ENCODE results near the gene ZP1. TPM values are rescaled to one million over a fixed set of nuclear protein-coding genes. Genes with fewer than 3 reads are reported as not detected.

Gene ZP1
- total and polyA plus RNA-seq, 2 of the 4 experiments (the other 2 are of a cell fraction), result 0.18 to 1.6 TPM

- Histone ChIP-seq H3K9ac (ENCODE audit: low read depth, low read length) (no peak overlapping the region), H3K4ac (ENCODE audit: low read depth, low read length) (no peak overlapping the region), H2BK20ac (ENCODE audit: low read depth, low read length) (no peak overlapping the region), H2BK15ac (ENCODE audit: low read depth, low read length) (no peak overlapping the region), H3K9me1 (ENCODE audit: insufficient read depth, low read length) (no peaks in the 10 kb centered on the region), H4K5ac (ENCODE audit: low read depth, low read length) (no peak overlapping the region), H4K8ac (ENCODE audit: low read depth in 2 of 2, low read length in 2 of 2) (no peak overlapping the region), H4K20me1 (ENCODE audit: insufficient read depth, low read length) (no peaks in the 10 kb centered on the region; the same call in 1 of the 2 replicates), H3K4me1 (ENCODE audit: control insufficient read depth, insufficient read depth, low read length) (no peaks in the 10 kb centered on the region), H3K27me3 (ENCODE audit: control insufficient read depth, insufficient read depth, low read length) (no peaks in the 10 kb centered on the region), H3K4me2 (ENCODE audit: low read depth, low read length) (no peak overlapping the region), H3K4me3 (ENCODE audit: insufficient read depth, low read depth, low read length) (no peak overlapping the region), H3K18ac (ENCODE audit: low read depth, low read length) (no peak overlapping the region), H3K36me3 (ENCODE audit: control insufficient read depth, insufficient read depth, low read length) (peaks cover 4% of the 10 kb centered on the region), H2BK5ac (ENCODE audit: low read depth, low read length, poor library complexity, severe bottlenecking) (no peak overlapping the region), H2AK9ac (replicated peaks; ENCODE audit: low read depth, low read length, poor library complexity) (no peak overlapping the region), H4K91ac (ENCODE audit: insufficient read depth, low read depth, low read length) (no peak overlapping the region), H3K14ac (replicated peaks; ENCODE audit: low read depth, low read length) (no peak overlapping the region), H3K56ac (ENCODE audit: extremely low read depth, insufficient read depth, low read length) (no peak overlapping the region), H2BK120ac (ENCODE audit: low read depth, low read length) (no peak overlapping the region), H3K79me1 (ENCODE audit: low read depth in 1 of 2, low read length in 2 of 2) (no peaks in the 10 kb centered on the region; a peak in 1 of 4 replicates), H3K23ac (ENCODE audit: low read depth, low read length) (no peak overlapping the region), H2AK5ac (ENCODE audit: low read depth, low read length) (no peak overlapping the region), H2AFZ (replicated peaks; ENCODE audit: low read length, poor library complexity) (peak overlapping the region; percentile 34), H3K27ac (ENCODE audit: insufficient read depth, low read length) (no peak overlapping the region), H3K9me3 (ENCODE audit: control insufficient read depth, insufficient read depth, low read length) (no peaks in the 10 kb centered on the region)
- BruUV-seq (replicated peaks), result no TSS peak
- POLR2A ChIA-PET (ENCODE audit: unreplicated experiment), result interaction anchor here (1.0 kb wide), 1 partner anchor 57 kb away, joined by 4 read pairs; no protein-coding TSS in a partner anchor
- in situ Hi-C loops (cut with MboI; ENCODE audit: low sequenced_read_pairs), result no loop called here
- dilution Hi-C loops (cut with HindIII; ENCODE audit: low sequenced_read_pairs, unreplicated experiment), result no loop called here
- DNase-seq (peak; percentile 61), ATAC-seq (ENCODE audit: low read depth) (peak; percentile 97)
- 50% methylated on average over 2 of the region's 5 CpGs; no CpG with 5 or more reads in 1 of the 2 experiments for WGBS, 2 experiments (ENCODE audit: extremely low coverage in 2 of 2, insufficient read length in 1 of 2)
- TF ChIP-seq RCOR1 (IDR thresholded peaks at IDR 0.05; ENCODE audit: insufficient replicate concordance, low read length) (no peak), MXI1 (IDR thresholded peaks at IDR 0.05; ENCODE audit: borderline replicate concordance, low read depth, low read length) (no peak), RAD21 (IDR thresholded peaks at IDR 0.05; ENCODE audit: low read length) (peak; percentile 89), CHD1 (IDR thresholded peaks at IDR 0.05; ENCODE audit: low read depth, low read length) (no peak), RFX5 (IDR thresholded peaks at IDR 0.05; ENCODE audit: low read depth, low read length) (no peak), MAFK (IDR thresholded peaks at IDR 0.05; ENCODE audit: low read depth, low read length) (no peak), SMC3 (IDR thresholded peaks at IDR 0.05; ENCODE audit: low read depth, low read length) (peak; percentile 92), MAZ (IDR thresholded peaks at IDR 0.05; ENCODE audit: borderline replicate concordance, low read depth, low read length) (no peak), BHLHE40 (IDR thresholded peaks at IDR 0.05; ENCODE audit: low read depth, low read length) (no peak), CTCF (conservative IDR thresholded peaks at IDR 0.05; ENCODE audit: low read depth, low read length) (peak; percentile 75), USF2 (IDR thresholded peaks at IDR 0.05; ENCODE audit: low read depth, low read length) (no peak), CEBPB (IDR thresholded peaks at IDR 0.05; ENCODE audit: low read depth, low read length) (no peak), FOS (IDR thresholded peaks at IDR 0.05; ENCODE audit: low read depth, low read length) (no peak), NFE2L2 (IDR thresholded peaks at IDR 0.05; ENCODE audit: low read depth, low read length) (no peak), POLR2A (IDR thresholded peaks at IDR 0.05; ENCODE audit: low read depth, low read length) (no peak), ELK1 (IDR thresholded peaks at IDR 0.05; ENCODE audit: borderline replicate concordance, low read depth, low read length) (no peak)
- CTCF ChIA-PET, result interaction anchor here (0.5 to 2.4 kb wide), 19 partner anchors 8 to 115 kb away, joined by 3 to 86 read pairs (median 5); partner anchors contain the start of gene PTGDR2
- intact Hi-C loops (cut with micrococcal nuclease), result loop anchor here (1.0 to 2.0 kb wide), 3 partner anchors 49 to 112 kb away; no protein-coding TSS in a partner anchor
Observed at GRCh38 chr11:60887556-60887955, 20.2 kb downstream of the ZP1 start.
